H1 (cell line): ENCODE measurements around the gene CHSY1. TPM values are rescaled to one million over a fixed set of nuclear protein-coding genes. Genes with fewer than 3 reads are reported as not detected.

Source experiments
- BCL11A ChIP-seq, 2 experiments: IDR thresholded peaks; one replicate each; pipeline ENCODE4 v1.6.1; 2011; ENCODE audit warnings: low read depth in 2 of 2, low read length in 2 of 2, mild to moderate bottlenecking in 2 of 2
- MAFK ChIP-seq: IDR thresholded peaks from 2 replicates; pipeline ENCODE4 v1.6.1; 2012; ENCODE audit warnings: low read depth, mild to moderate bottlenecking, improper control_type of control experiment, low read length
- SIN3A ChIP-seq, 2 experiments: IDR thresholded peaks in 1 of 2; conservative IDR thresholded peaks in 1 of 2; 2 replicates each; pipeline ENCODE4 v1.6.1; 2011 to 2012; ENCODE audit warnings: low read length in 2 of 2, improper control_type of control experiment in 1 of 2, low read depth in 1 of 2, mild to moderate bottlenecking in 1 of 2
- YY1 ChIP-seq: IDR thresholded peaks from 2 replicates; pipeline ENCODE4 v1.6.1; 2011; ENCODE audit warnings: low read depth, mild to moderate bottlenecking, low read length
- ZNF274 ChIP-seq: IDR thresholded peaks from 2 replicates; pipeline ENCODE4 v1.7.0; 2012; ENCODE audit warnings: low read length, borderline replicate concordance; ENCODE audit errors: extremely low read depth
- polyA plus RNA-seq, 7 experiments: library from polyadenylated mRNA; depleted of rRNA in 3 of 7; stranded (reverse) in 5 of 7; unstranded in 2 of 7; fragments of >200 nt in 5 of 7; fragments of 200-250 nt in 2 of 7; gene quantifications; 1 replicate in 5 of 7; 2 replicates in 1 of 7; 4 replicates in 1 of 7; pipeline versions ENCODE4 v1.2.1 to v1.2.3, GENCODE V29; 2011 to 2013; ENCODE audit warnings: missing spikeins in 2 of 7, mixed read lengths in 2 of 7
- total RNA-seq: library from RNA; stranded (reverse); fragmentation: NEBNext Ultra II Directional; extraction: Animal tissue kit (Norgen Biotek cat#: 25700); gene quantifications from 2 replicates; pipeline ENCODE4 v1.2.1, GENCODE V29; 2021

CHSY1 gene
- total and polyA plus RNA-seq, 2 of the 8 experiments (the other 6 are each of a cell fraction or from before 2014, with no cell fraction given): 24.9 to 60.7 TPM

- TF ChIP-seq MAFK (no peak), SIN3A (conservative IDR thresholded peaks at IDR 0.05 in 1 of 2, IDR thresholded peaks at IDR 0.05 in 1 of 2; ENCODE audit: low read depth in 1 of 2, low read length in 2 of 2) (peak in 1 of 2 experiments; percentile 29; a peak in 1 of 4 replicates), BCL11A (IDR thresholded peaks at IDR 0.05; ENCODE audit: low read depth in 2 of 2, low read length in 2 of 2) (no peak), YY1 (peak; percentile 66; the same call in 1 of the 2 replicates), ZNF274 (no peak)
- TF ChIP-seq, all 59 proteins: peak for 17
Measured at GRCh38 chr15:101277038-101277822, 25.4 kb upstream of the CHSY1 start, which contains the start of gene SELENOS (continued).
